K562 (cell line): ENCODE measurements around the gene TFF3. TPM values are rescaled to one million over a fixed set of nuclear protein-coding genes. Genes with fewer than 3 reads are reported as not detected.

Source experiments
- ATAC-seq: fragments of 200-7000 bp; cut with Tn5 transposase; 3 replicates; pipeline ENCODE4 v1.9.1; 2020; ENCODE audit warnings: moderate library complexity
- BruUV-seq: library from RNA; stranded (reverse); fragments of 400-500 nt; replicated peaks from 2 replicates; lab custom pipeline; 2021; lab: Mats Ljungman, UMichigan
- CTCF ChIA-PET: fragments of 300-600 bp; formaldehyde crosslinking; extraction: SDS; loops from one replicate; lab custom pipeline; 2021; ENCODE audit warnings: low intra/inter-chr PET ratio; lab: Yijun Ruan, JAX
- POLR2A ChIA-PET: fragments of 300-600, 350-650 bp; sonication (Branson Sonifier 250); formaldehyde crosslinking; extraction: SDS; loops from one replicate; lab custom pipeline; 2021; ENCODE audit warnings: antibody characterized with exemption, inconsistent platforms; lab: Yijun Ruan, JAX
- DNase-seq, 4 experiments: peaks; one replicate each; pipeline versions ENCODE4 v3.0.0 to v3.0.0-alpha.2; 2011 to 2018; ENCODE audit warnings: low spot score in 3 of 4, mixed read lengths in 3 of 4; ENCODE audit errors: extremely low read depth in 1 of 4
- FAIRE-seq: peaks from 2 replicates; lab custom pipeline; 2011; peaks lifted over from hg19 to GRCh38; lab: Jason Lieb, UNC
- H2AFZ ChIP-seq: 2 replicates; pipeline ENCODE4 v1.6.0; 2011; ENCODE audit warnings: low read depth, low read length, control low read depth, inconsistent platforms
- H3K27ac ChIP-seq: fragments of 200-600 bp; 3 replicates; pipeline ENCODE4 v1.8.0; 2011; ENCODE audit warnings: low read depth, mild to moderate bottlenecking, control low read depth, inconsistent platforms, low read length, moderate library complexity, mixed read lengths; ENCODE audit errors: extremely low read depth
- H3K27me3 ChIP-seq, 2 experiments: fragments of 300-600 bp in 1 of 2; 2 replicates in 1 of 2; 3 replicates in 1 of 2; pipeline versions ENCODE4 v1.6.0 to v1.8.0; 2011; ENCODE audit warnings: inconsistent platforms in 2 of 2, low read length in 2 of 2, mild to moderate bottlenecking in 1 of 2, mixed read lengths in 1 of 2, moderate library complexity in 1 of 2; ENCODE audit not compliant: control insufficient read depth in 2 of 2, insufficient read depth in 2 of 2
- H3K36me3 ChIP-seq: fragments of 300-600 bp; 3 replicates; pipeline ENCODE4 v1.8.0; 2011; ENCODE audit warnings: mild to moderate bottlenecking, low read length, inconsistent platforms; ENCODE audit not compliant: control insufficient read depth, insufficient read depth
- H3K4me1 ChIP-seq, 2 experiments: fragments of 200-600 bp in 1 of 2; replicated peaks in 1 of 2; 2 replicates in 1 of 2; 3 replicates in 1 of 2; pipeline versions ENCODE4 v1.5.1 to v1.8.0; 2011; ENCODE audit warnings: inconsistent platforms in 2 of 2, low read length in 2 of 2, mild to moderate bottlenecking in 1 of 2, mixed read lengths in 1 of 2, moderate library complexity in 1 of 2; ENCODE audit not compliant: control insufficient read depth in 2 of 2, insufficient read depth in 2 of 2
- H3K4me2 ChIP-seq: 2 replicates; pipeline ENCODE4 v1.6.1; 2011; ENCODE audit warnings: low read length, control low read depth, inconsistent platforms, mixed read lengths; ENCODE audit not compliant: insufficient read depth
- H3K4me3 ChIP-seq: fragments of 200-600 bp; sonication (generic), shearing (Covaris generic); 2 replicates; pipeline ENCODE4 v1.5.1; 2016; ENCODE audit warnings: control low read depth, inconsistent platforms
- H3K79me2 ChIP-seq: fragments of 200-600 bp; 3 replicates; pipeline ENCODE4 v1.8.0; 2011; ENCODE audit warnings: low read length, inconsistent platforms; ENCODE audit not compliant: control insufficient read depth, insufficient read depth
- H3K9ac ChIP-seq, 2 experiments: 2 replicates each; pipeline versions ENCODE4 v1.6.0 to v1.6.1; 2011; ENCODE audit warnings: low read depth in 2 of 2, low read length in 2 of 2, control low read depth in 1 of 2, inconsistent platforms in 1 of 2, mild to moderate bottlenecking in 1 of 2, mixed read lengths in 1 of 2; ENCODE audit not compliant: insufficient read depth in 1 of 2
- H3K9me1 ChIP-seq: one replicate; pipeline ENCODE4 v1.6.0; 2011; ENCODE audit warnings: inconsistent platforms, mild to moderate bottlenecking, low read length, moderate library complexity; ENCODE audit not compliant: control insufficient read depth, insufficient read depth
- H3K9me3 ChIP-seq: replicated peaks from 2 replicates; pipeline ENCODE4 v1.5.1; 2011; ENCODE audit warnings: low read depth, low read length, inconsistent platforms; ENCODE audit not compliant: control insufficient read depth, insufficient read depth
- H4K20me1 ChIP-seq: replicated peaks from 2 replicates; pipeline ENCODE4 v1.6.1; 2011; ENCODE audit warnings: low read length, inconsistent platforms, mixed read lengths; ENCODE audit not compliant: control insufficient read depth, insufficient read depth
- ARNT ChIP-seq, 2 experiments: fragments of 450-650 bp; IDR thresholded peaks; 2 replicates each; pipeline ENCODE4 v1.6.1; 2016; ENCODE audit warnings: mild to moderate bottlenecking in 1 of 2
- GABPA ChIP-seq: fragments of 200-800 bp; sonication (Bioruptor generic); conservative IDR thresholded peaks from 2 replicates; pipeline ENCODE4 v1.6.1; 2016; ENCODE audit warnings: low read depth, missing genetic modification characterization, missing compliant biosample characterization
- ILK ChIP-seq: fragments of 450-650 bp; IDR thresholded peaks from 2 replicates; pipeline ENCODE4 v1.6.1; 2016; ENCODE audit warnings: missing genetic modification characterization, low read depth, mild to moderate bottlenecking, missing compliant biosample characterization, moderate library complexity, borderline replicate concordance
- PYGO2 ChIP-seq: fragments of 450-650 bp; IDR thresholded peaks from 2 replicates; pipeline ENCODE4 v1.6.1; 2016; ENCODE audit warnings: mild to moderate bottlenecking, missing genetic modification characterization, moderate library complexity, missing compliant biosample characterization
- ZBTB9 ChIP-seq: fragments of 450-650 bp; formaldehyde crosslinking; IDR thresholded peaks from 2 replicates; pipeline ENCODE4 v1.4.0; 2020; ENCODE audit warnings: mild to moderate bottlenecking, moderate library complexity
- ZNF311 ChIP-seq: fragments of 250-450 bp; sonication (Bioruptor Pico); IDR thresholded peaks from 2 replicates; pipeline ENCODE4 v1.4.0; 2020; ENCODE audit warnings: mild to moderate bottlenecking, moderate library complexity
- WGBS: fragments of 100-300 bp; shearing (Covaris generic); methylation state at CpG from one replicate; pipeline ENCODE4 v1.1.6; 2016; ENCODE audit warnings: low coverage, mixed read lengths; ENCODE audit not compliant: insufficient coverage; ENCODE audit errors: missing lambda C conversion rate; 5-methylcytosine and 5-hydroxymethylcytosine counted together
- in situ Hi-C: fragments of 300-500 bp; cut with MboI; formaldehyde crosslinking; loops from 4 replicates; pipeline ENCODE4 v1.15.0; 2018; ENCODE audit warnings: inconsistent platforms, mixed read lengths
- intact Hi-C: fragments of 100-400 bp; cut with micrococcal nuclease; formaldehyde crosslinking; loops from 2 replicates; pipeline ENCODE4 v1.14.2; 2022
- polyA plus RNA-seq, 8 experiments: library from polyadenylated mRNA; depleted of rRNA in 4 of 8; stranded (reverse) in 5 of 8; unstranded in 3 of 8; fragments of >200 nt; fragmentation: Nextera tagmentation in 2 of 8; fragmentation: Illumina TruSeq in 1 of 8; extraction: Ambion mirVana in 2 of 8; extraction: Trizol in 1 of 8; gene quantifications; 2 replicates each; pipeline versions ENCODE4 v1.2.1 to v1.2.3, GENCODE V29; 2011 to 2014; ENCODE audit warnings: inconsistent platforms in 1 of 8, missing spikeins in 1 of 8
- total RNA-seq, 7 experiments: library from RNA; depleted of rRNA in 6 of 7; stranded (reverse); fragments of >200 nt in 6 of 7; fragmentation: Illumina TruSeq in 2 of 7; extraction: Trizol in 2 of 7; gene quantifications; 2 replicates each; pipeline versions ENCODE4 v1.2.1 to v1.2.3, GENCODE V29; 2011 to 2021; ENCODE audit warnings: low replicate concordance in 1 of 7

Gene TFF3
- total and polyA plus RNA-seq, 9 of the 15 experiments (the other 6 are each of a cell fraction or from before 2014, with no cell fraction given): 0.78 TPM; not detected in 8

DNA sequence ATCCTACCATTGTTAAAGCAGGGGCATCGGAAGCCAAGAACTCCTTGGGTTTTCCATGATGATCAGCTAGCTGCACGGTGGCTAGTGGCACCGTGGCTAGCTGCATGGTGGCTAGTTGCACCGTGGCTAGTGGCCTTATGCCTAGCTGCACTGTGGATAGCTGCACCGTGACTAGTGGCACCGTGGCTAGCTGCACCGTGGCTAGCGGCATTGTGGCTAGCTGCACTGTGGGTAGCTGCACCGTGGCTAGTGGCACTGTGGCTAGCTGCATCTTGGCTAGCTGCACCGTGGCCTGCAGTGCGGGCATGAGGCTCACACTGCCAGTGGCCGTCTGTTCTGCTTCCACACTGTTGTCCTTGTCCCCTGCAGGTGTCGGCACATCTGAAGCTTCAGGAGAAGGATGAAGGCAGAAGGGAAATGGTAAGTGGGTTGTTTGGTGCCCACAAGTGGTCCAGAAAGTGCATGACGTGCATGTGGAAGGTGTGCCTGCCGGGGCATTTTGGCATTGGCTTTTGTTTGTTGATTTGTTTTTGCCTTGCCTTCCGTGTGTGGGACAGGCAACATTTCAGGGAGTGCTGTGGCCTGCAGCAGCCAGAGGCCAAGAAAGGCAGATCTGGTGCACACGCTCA, 38.6 kb downstream of the TFF3 start:
- WGBS: 0% methylated on average over 17 of the region's 17 CpGs
- ATAC-seq (no peak), DNase-seq (no peak), FAIRE-seq (no peak)
- Histone ChIP-seq H3K4me3 (no peak overlapping the region), H3K9me1 (peaks cover 3% of the 10 kb centered on the region), H3K79me2 (no peaks in the 10 kb centered on the region), H3K36me3 (no peaks in the 10 kb centered on the region), H3K4me1 (peaks cover 0 to 5% of the 10 kb centered on the region in 2 experiments; a peak in 1 of 5 replicates), H3K27ac (no peak overlapping the region), H4K20me1 (peaks cover 25% of the 10 kb centered on the region; the same call in 1 of the 2 replicates), H3K9me3 (no peaks in the 10 kb centered on the region), H3K27me3 (peaks cover 52 to 86% of the 10 kb centered on the region in 2 experiments), H3K4me2 (no peak overlapping the region), H2AFZ (no peak overlapping the region), H3K9ac (no peak overlapping the region)
- in situ Hi-C loops (no loop called here), intact Hi-C loops (no loop called here)
- ChIA-PET POLR2A (interaction anchor here (0.6 kb wide), 1 partner anchor 33 kb away, joined by 3 read pairs; no protein-coding TSS in a partner anchor), CTCF (no interaction called here)
- BruUV-seq: no TSS peak
- TF ChIP-seq ZNF311 (CRISPR knock-in tag) (no peak), ARNT (IDR thresholded peaks at IDR 0.05) (no peak), GABPA (tag) (no peak), ILK (tag) (no peak), PYGO2 (tag) (no peak), ZBTB9 (peak; percentile 77; the same call in 1 of the 2 replicates)
